ENCODE measurements around the gene PTPRA. TPM values are rescaled to one million over a fixed set of nuclear protein-coding genes. Genes with fewer than 3 reads are reported as not detected.

Gene PTPRA
- total RNA-seq, 8 experiments from 2014 or later, result 31.8 to 137 (median 58.2) TPM

GRCh38 chr20:2864626-2865025 lies 8.7 kb upstream of the PTPRA start:
- WGBS, 10 experiments, result 100% methylated on average over 1 to 3 of the region's 12 CpGs; no CpG with 5 or more reads in 8 of the 10 experiments
- in situ Hi-C loops (cut with MboI; ENCODE audit: low pct_unique_long_range_greater_than_20kb in 2 of 9, low sequenced_read_pairs in 9 of 9, unreplicated experiment in 9 of 9), result loop anchor here in 1 of 9 experiments (25.0 kb wide), 1 partner anchor 177 kb away; the partner anchor contains the start of gene EBF4
- ATAC-seq (replicated peaks in 6 of 8), result no peak

GRCh38 chr20:2865101-2865500 lies 8.2 kb upstream of the PTPRA start:
- in situ Hi-C loops (cut with MboI; ENCODE audit: low pct_unique_long_range_greater_than_20kb in 2 of 9, low sequenced_read_pairs in 9 of 9, unreplicated experiment in 9 of 9), result loop anchor here in 1 of 9 experiments (25.0 kb wide), 1 partner anchor 178 kb away; the partner anchor contains the start of gene EBF4
- Histone ChIP-seq H3K4me3 (no peak overlapping the region), H3K4me1 (replicated peaks in 1 of 2) (no peaks in the 10 kb centered on the region), H3K27ac (no peak overlapping the region)
- WGBS, 10 experiments, result 90 to 100% (median 99%) methylated on average over 1 to 8 of the region's 10 CpGs; no CpG with 5 or more reads in 5 of the 10 experiments
- ATAC-seq (replicated peaks in 6 of 8), result no peak

More at GRCh38 chr20:2864626-2865025, 8.7 kb upstream of the PTPRA start:
- Histone ChIP-seq H3K4me3 (no peak overlapping the region), H3K27ac (no peak overlapping the region), H3K4me1 (replicated peaks in 1 of 2) (no peaks in the 10 kb centered on the region)

GRCh38 chr20:2865630-2866029 lies 7.7 kb upstream of the PTPRA start:
- WGBS, 10 experiments, result 80 to 100% (median 88%) methylated on average over 1 to 2 of the region's 3 CpGs; no CpG with 5 or more reads in 7 of the 10 experiments

GRCh38 chr20:2866236-2866635 lies 7.0 kb upstream of the PTPRA start:
- 70 to 90% (median 86%) methylated on average over 2 to 9 of the region's 11 CpGs; no CpG with 5 or more reads in 7 of the 10 experiments for WGBS, 10 experiments
- ATAC-seq (replicated peaks in 6 of 8), result no peak
- Histone ChIP-seq H3K27ac (no peak overlapping the region), H3K4me1 (replicated peaks in 1 of 2) (peaks cover 6 to 7% of the 10 kb centered on the region in 2 donors), H3K4me3 (no peak overlapping the region)
- in situ Hi-C loops (cut with MboI; ENCODE audit: low pct_unique_long_range_greater_than_20kb in 2 of 9, low sequenced_read_pairs in 9 of 9, unreplicated experiment in 9 of 9), result loop anchor here in 1 of 9 experiments (25.0 kb wide), 1 partner anchor 179 kb away; the partner anchor contains the start of gene EBF4

More at GRCh38 chr20:2865630-2866029, 7.7 kb upstream of the PTPRA start:
- peak in 1 of 8 experiments; percentile 37 for ATAC-seq (replicated peaks in 6 of 8)
- Histone ChIP-seq H3K4me3 (no peak overlapping the region), H3K27ac (no peak overlapping the region), H3K4me1 (replicated peaks in 1 of 2) (peaks cover 2 to 5% of the 10 kb centered on the region in 2 donors)
- in situ Hi-C loops (cut with MboI; ENCODE audit: low pct_unique_long_range_greater_than_20kb in 2 of 9, low sequenced_read_pairs in 9 of 9, unreplicated experiment in 9 of 9), result loop anchor here in 1 of 9 experiments (25.0 kb wide), 1 partner anchor 178 kb away; the partner anchor contains the start of gene EBF4

GRCh38 chr20:2867081-2867864 lies 6.0 kb upstream of the PTPRA start:
- no peak for ATAC-seq (replicated peaks in 6 of 8)
- peaks cover 7 to 10% of the 10 kb centered on the region in 2 donors for H3K4me1 ChIP-seq (replicated peaks in 1 of 2)
- in situ Hi-C loops (cut with MboI; ENCODE audit: low pct_unique_long_range_greater_than_20kb in 2 of 9, low sequenced_read_pairs in 9 of 9, unreplicated experiment in 9 of 9), result loop anchor here in 1 of 9 experiments (25.0 kb wide), 1 partner anchor 180 kb away; the partner anchor contains the start of gene EBF4
- 20 to 100% (median 90%) methylated on average over 1 to 6 of the region's 12 CpGs; no CpG with 5 or more reads in 3 of the 10 experiments for WGBS, 10 experiments
- no peak overlapping the region for H3K27ac ChIP-seq
- H3K4me3 ChIP-seq, result no peak overlapping the region

GRCh38 chr20:2869381-2869780 lies 3.9 kb upstream of the PTPRA start:
- Histone ChIP-seq H3K4me1 (replicated peaks in 1 of 2) (peaks cover 7 to 12% of the 10 kb centered on the region in 2 donors), H3K27ac (no peak overlapping the region), H3K4me3 (no peak overlapping the region)
- in situ Hi-C loops (cut with MboI; ENCODE audit: low pct_unique_long_range_greater_than_20kb in 2 of 9, low sequenced_read_pairs in 9 of 9, unreplicated experiment in 9 of 9), result loop anchor here in 1 of 9 experiments (25.0 kb wide), 1 partner anchor 182 kb away; the partner anchor contains the start of gene EBF4
- no peak for ATAC-seq (replicated peaks in 6 of 8)
- WGBS, 10 experiments, result 76 to 100% (median 98%) methylated on average over 1 to 3 of the region's 3 CpGs; no CpG with 5 or more reads in 4 of the 10 experiments

- no peak overlapping the region for H3K27ac ChIP-seq
- in situ Hi-C loops (cut with MboI; ENCODE audit: low pct_unique_long_range_greater_than_20kb in 2 of 9, low sequenced_read_pairs in 9 of 9, unreplicated experiment in 9 of 9), result loop anchor here in 1 of 9 experiments (25.0 kb wide), 1 partner anchor 184 kb away; the partner anchor contains the start of gene EBF4
Measured at GRCh38 chr20:2871111-2871465, 2.2 kb upstream of the PTPRA start.

GRCh38 chr20:2871661-2872458 lies 1.4 kb upstream of the PTPRA start:
- peak in 5 of 8 experiments; percentile 1 to 31 (median 14) for ATAC-seq (replicated peaks in 6 of 8)
- H3K27ac ChIP-seq, result peak overlapping the region in 1 of 2 donors; percentile 65
- in situ Hi-C loops (cut with MboI; ENCODE audit: low pct_unique_long_range_greater_than_20kb in 2 of 9, low sequenced_read_pairs in 9 of 9, unreplicated experiment in 9 of 9), result loop anchor here in 1 of 9 experiments (25.0 kb wide), 1 partner anchor 185 kb away; the partner anchor contains the start of gene EBF4
- 40 to 100% (median 78%) methylated on average over 1 to 15 of the region's 34 CpGs; no CpG with 5 or more reads in 3 of the 10 experiments for WGBS, 10 experiments
- peak overlapping the region; percentile 71 to 96 (median 80) for H3K4me3 ChIP-seq
- peaks cover 16 to 26% of the 10 kb centered on the region in 2 donors for H3K4me1 ChIP-seq (replicated peaks in 1 of 2)

More at GRCh38 chr20:2871111-2871465, 2.2 kb upstream of the PTPRA start:
- ATAC-seq (replicated peaks in 6 of 8), result peak in 2 of 8 experiments; percentile 9 to 12
- Histone ChIP-seq H3K4me1 (replicated peaks in 1 of 2) (peaks cover 16 to 26% of the 10 kb centered on the region in 2 donors), H3K4me3 (no peak overlapping the region)
- WGBS, 10 experiments, result 0 to 67% (median 38%) methylated on average over 2 of the region's 2 CpGs; no CpG with 5 or more reads in 6 of the 10 experiments

GRCh38 chr20:2872459-2873009 lies 747 bp upstream of the PTPRA start:
- WGBS, 10 experiments, result 8 to 36% methylated on average over 2 to 5 of the region's 49 CpGs; no CpG with 5 or more reads in 8 of the 10 experiments
- H3K4me3 ChIP-seq, result peak overlapping the region; percentile 71 to 96 (median 80)
- peaks cover 16 to 26% of the 10 kb centered on the region in 2 donors for H3K4me1 ChIP-seq (replicated peaks in 1 of 2)
- in situ Hi-C loops (cut with MboI; ENCODE audit: low pct_unique_long_range_greater_than_20kb in 2 of 9, low sequenced_read_pairs in 9 of 9, unreplicated experiment in 9 of 9), result loop anchor here in 1 of 9 experiments (25.0 kb wide), 1 partner anchor 185 kb away; the partner anchor contains the start of gene EBF4
- H3K27ac ChIP-seq, result peak overlapping the region in 1 of 2 donors; percentile 65
- peak; percentile 16 to 64 (median 43) for ATAC-seq (replicated peaks in 6 of 8)

GRCh38 chr20:2873747-2874041 lies 413 bp downstream of the PTPRA start:
- peak overlapping the region; percentile 71 to 96 (median 80) for H3K4me3 ChIP-seq
- in situ Hi-C loops (cut with MboI; ENCODE audit: low pct_unique_long_range_greater_than_20kb in 2 of 9, low sequenced_read_pairs in 9 of 9, unreplicated experiment in 9 of 9), result loop anchor here in 1 of 9 experiments (25.0 kb wide), 1 partner anchor 186 kb away; the partner anchor contains the start of gene EBF4
- ATAC-seq (replicated peaks in 6 of 8), result peak in 5 of 8 experiments; percentile 45 to 60 (median 49)
- H3K27ac ChIP-seq, result peak overlapping the region; percentile 81 to 86
- H3K4me1 ChIP-seq (replicated peaks in 1 of 2), result peaks cover 16 to 26% of the 10 kb centered on the region in 2 donors
- 0% methylated on average over 2 to 8 of the region's 29 CpGs; no CpG with 5 or more reads in 7 of the 10 experiments for WGBS, 10 experiments

GRCh38 chr20:2874456-2874855 lies 1.2 kb downstream of the PTPRA start:
- Histone ChIP-seq H3K27ac (no peak overlapping the region), H3K4me1 (replicated peaks in 1 of 2) (peaks cover 16 to 26% of the 10 kb centered on the region in 2 donors), H3K4me3 (peak overlapping the region; percentile 71 to 96 (median 80))
- in situ Hi-C loops (cut with MboI; ENCODE audit: low pct_unique_long_range_greater_than_20kb in 2 of 9, low sequenced_read_pairs in 9 of 9, unreplicated experiment in 9 of 9), result loop anchor here in 1 of 9 experiments (25.0 kb wide), 1 partner anchor 187 kb away; the partner anchor contains the start of gene EBF4
- ATAC-seq (replicated peaks in 6 of 8), result no peak
- WGBS, 10 experiments, result 0 to 60% (median 28%) methylated on average over 1 to 7 of the region's 7 CpGs; no CpG with 5 or more reads in 1 of the 10 experiments

Data from motor neuron (in vitro differentiated cells).